H1 (cell line): Measurements from ENCODE around the gene CCDC137. TPM values are rescaled to one million over a fixed set of nuclear protein-coding genes. Genes with fewer than 3 reads are reported as not detected.

Source experiments
- CTCF ChIA-PET: fragments of 300-600 bp; sonication (Branson Sonifier 250); formaldehyde crosslinking; loops from one replicate; lab custom pipeline; 2021; ENCODE audit not compliant: partially characterized antibody; lab: Charles Lee
- POLR2A ChIA-PET: fragments of 300-600 bp; sonication (Branson Sonifier 250); formaldehyde crosslinking; loops from one replicate; lab custom pipeline; 2021; ENCODE audit warnings: inconsistent platforms; ENCODE audit not compliant: partially characterized antibody; lab: Charles Lee
- DNase-seq, 2 experiments: peaks; one replicate each; pipeline versions ENCODE4 v3.0.0 to v3.0.0-alpha.2; 2010 to 2022; ENCODE audit warnings: low spot score in 2 of 2, low read depth in 1 of 2, mixed read lengths in 1 of 2
- FAIRE-seq: peaks from 2 replicates; lab custom pipeline; 2011; peaks lifted over from hg19 to GRCh38; lab: Jason Lieb, UNC
- H2AFZ ChIP-seq: 2 replicates; pipeline ENCODE4 v1.8.1; 2012; ENCODE audit warnings: low read length, inconsistent platforms
- H2AK5ac ChIP-seq: 2 replicates; pipeline ENCODE4 v1.6.1; 2013; ENCODE audit warnings: low read depth, low read length
- H2BK120ac ChIP-seq: replicated peaks from 2 replicates; pipeline ENCODE3; 2013; ENCODE audit warnings: low read depth, low read length, inconsistent platforms
- H2BK12ac ChIP-seq: 2 replicates; pipeline ENCODE4 v1.6.1; 2013; ENCODE audit warnings: low read depth, low read length
- H2BK15ac ChIP-seq: 2 replicates; pipeline ENCODE4 v1.6.1; 2013; ENCODE audit warnings: low read length
- H2BK20ac ChIP-seq: 2 replicates; pipeline ENCODE4 v1.6.1; 2013; ENCODE audit warnings: low read length
- H2BK5ac ChIP-seq: 2 replicates; pipeline ENCODE4 v1.6.1; 2013; ENCODE audit warnings: low read depth, low read length
- H3K14ac ChIP-seq: 2 replicates; pipeline ENCODE4 v1.6.1; 2013; ENCODE audit warnings: inconsistent platforms; ENCODE audit not compliant: insufficient read length
- H3K18ac ChIP-seq: 2 replicates; pipeline ENCODE4 v1.6.1; 2013; ENCODE audit warnings: low read length; ENCODE audit errors: extremely low read depth
- H3K23ac ChIP-seq: 2 replicates; pipeline ENCODE4 v1.6.1; 2013; ENCODE audit warnings: inconsistent platforms; ENCODE audit not compliant: insufficient read length
- H3K23me2 ChIP-seq: 2 replicates; pipeline ENCODE4 v1.6.1; 2013; ENCODE audit warnings: low read depth, low read length
- H3K27ac ChIP-seq: 2 replicates; pipeline ENCODE4 v1.6.1; 2011; ENCODE audit warnings: low read depth, low read length, inconsistent platforms
- H3K27me3 ChIP-seq, 4 experiments: replicated peaks in 1 of 4; 1 replicate in 1 of 4; 2 replicates in 3 of 4; pipeline versions ENCODE4 v1.6.1 to v1.8.1; 2011 to 2013; ENCODE audit warnings: low read length in 3 of 4, mild to moderate bottlenecking in 3 of 4, inconsistent platforms in 2 of 4, mixed read lengths in 2 of 4, moderate library complexity in 1 of 4; ENCODE audit not compliant: control insufficient read depth in 3 of 4, insufficient read depth in 3 of 4; ENCODE audit errors: extremely low read depth in 1 of 4
- H3K36me3 ChIP-seq, 4 experiments: 2 replicates each; pipeline versions ENCODE4 v1.6.1 to v1.8.1; 2011 to 2013; ENCODE audit warnings: mild to moderate bottlenecking in 4 of 4, low read length in 3 of 4, moderate library complexity in 2 of 4, control low read depth in 1 of 4, inconsistent platforms in 1 of 4; ENCODE audit not compliant: insufficient read depth in 4 of 4, control insufficient read depth in 2 of 4
- H3K4ac ChIP-seq: replicated peaks from 2 replicates; pipeline ENCODE3; 2013; ENCODE audit warnings: low read length, low read depth, mixed read lengths, inconsistent platforms; ENCODE audit not compliant: insufficient read length
- H3K4me1 ChIP-seq, 4 experiments: replicated peaks in 1 of 4; 1 replicate in 1 of 4; 2 replicates in 3 of 4; pipeline versions ENCODE4 v1.6.1 to v1.8.1; 2011 to 2013; ENCODE audit warnings: low read length in 3 of 4, inconsistent platforms in 2 of 4, mixed read lengths in 1 of 4; ENCODE audit not compliant: insufficient read depth in 4 of 4, control insufficient read depth in 3 of 4
- H3K4me2 ChIP-seq, 2 experiments: 2 replicates each; pipeline versions ENCODE4 v1.6.1 to v1.8.1; 2011 to 2013; ENCODE audit warnings: low read depth in 2 of 2, low read length in 2 of 2, control low read depth in 1 of 2, inconsistent platforms in 1 of 2, mild to moderate bottlenecking in 1 of 2; ENCODE audit not compliant: insufficient read depth in 1 of 2
- H3K4me3 ChIP-seq, 4 experiments: fragments of 200-600, 300-600 bp in 1 of 4; sonication (generic), shearing (Covaris generic), sonication (Bioruptor Twin) in 1 of 4; 2 replicates each; pipeline versions ENCODE4 v1.5.1 to v1.8.1; 2011 to 2016; ENCODE audit warnings: low read length in 4 of 4, low read depth in 3 of 4, control low read depth in 2 of 4, inconsistent platforms in 2 of 4, mild to moderate bottlenecking in 2 of 4, mixed read lengths in 1 of 4, moderate library complexity in 1 of 4; ENCODE audit not compliant: insufficient read depth in 2 of 4; ENCODE audit errors: extremely low read depth in 1 of 4
- H3K56ac ChIP-seq: replicated peaks from 2 replicates; pipeline ENCODE3; 2013; ENCODE audit warnings: low read depth, mild to moderate bottlenecking, mixed read lengths, low read length, inconsistent platforms; ENCODE audit not compliant: insufficient read length
- H3K79me1 ChIP-seq: 2 replicates; pipeline ENCODE4 v1.6.1; 2013; ENCODE audit warnings: low read depth, low read length, control low read depth
- H3K79me2 ChIP-seq, 2 experiments: 2 replicates each; pipeline versions ENCODE4 v1.6.1 to v1.8.1; 2012 to 2013; ENCODE audit warnings: low read length in 2 of 2, mild to moderate bottlenecking in 2 of 2, inconsistent platforms in 1 of 2; ENCODE audit not compliant: insufficient read depth in 2 of 2, control insufficient read depth in 1 of 2
- H3K9ac ChIP-seq, 4 experiments: replicated peaks in 1 of 4; 1 replicate in 1 of 4; 2 replicates in 3 of 4; pipeline versions ENCODE4 v1.6.1 to v1.8.1; 2011 to 2013; ENCODE audit warnings: low read depth in 3 of 4, low read length in 3 of 4, control low read depth in 2 of 4, mild to moderate bottlenecking in 2 of 4, moderate library complexity in 2 of 4, inconsistent platforms in 1 of 4; ENCODE audit errors: extremely low read depth in 1 of 4
- H3K9me3 ChIP-seq, 2 experiments: 2 replicates each; pipeline versions ENCODE4 v1.6.1 to v1.8.1; 2012 to 2013; ENCODE audit warnings: mild to moderate bottlenecking in 2 of 2, moderate library complexity in 2 of 2, control low read depth in 1 of 2, inconsistent platforms in 1 of 2, low read depth in 1 of 2, low read length in 1 of 2, mixed read lengths in 1 of 2; ENCODE audit not compliant: insufficient read depth in 2 of 2
- H4K20me1 ChIP-seq, 2 experiments: replicated peaks in 1 of 2; 2 replicates each; pipeline versions ENCODE3 to v1.8.1; 2011 to 2013; ENCODE audit warnings: inconsistent platforms in 2 of 2, low read length in 2 of 2, mild to moderate bottlenecking in 1 of 2; ENCODE audit not compliant: insufficient read depth in 2 of 2, control insufficient read depth in 1 of 2
- H4K5ac ChIP-seq: 2 replicates; pipeline ENCODE4 v1.6.1; 2013; ENCODE audit warnings: low read length, low read depth, mixed read lengths, inconsistent platforms; ENCODE audit not compliant: insufficient read length
- H4K8ac ChIP-seq: 2 replicates; pipeline ENCODE4 v1.8.0; 2013; ENCODE audit warnings: mild to moderate bottlenecking, moderate library complexity, low read length, inconsistent platforms; ENCODE audit not compliant: insufficient read depth; ENCODE audit errors: extremely low read depth
- H4K91ac ChIP-seq: replicated peaks from 2 replicates; pipeline ENCODE3; 2013; ENCODE audit warnings: low read length, mixed read lengths, inconsistent platforms; ENCODE audit not compliant: insufficient read length
- JUND ChIP-seq: IDR thresholded peaks from 2 replicates; pipeline ENCODE4 v1.6.1; 2011; ENCODE audit warnings: mild to moderate bottlenecking, improper control_type of control experiment, low read length
- SP2 ChIP-seq: IDR thresholded peaks from 2 replicates; pipeline ENCODE4 v1.6.1; 2012; ENCODE audit warnings: mild to moderate bottlenecking, low read length, inconsistent platforms
- whole genome bisulfite sequencing, 2 experiments: shearing (Covaris generic) in 1 of 2; methylation state at CpG; one replicate each; pipeline versions ENCODE4 v1.1.6 to v1.1.7; 2013 to 2015; ENCODE audit warnings: low lambda C conversion rate in 2 of 2, mixed read lengths in 2 of 2, inconsistent platforms in 1 of 2, low coverage in 1 of 2, missing lambda C conversion rate in 1 of 2; ENCODE audit not compliant: insufficient replicate concordance in 2 of 2, insufficient coverage in 1 of 2, insufficient read length in 1 of 2; ENCODE audit errors: extremely low coverage in 1 of 2, missing lambda C conversion rate in 1 of 2; 5-methylcytosine and 5-hydroxymethylcytosine counted together
- polyA plus RNA-seq, 7 experiments: library from polyadenylated mRNA; depleted of rRNA in 3 of 7; stranded (reverse) in 5 of 7; unstranded in 2 of 7; fragments of >200 nt in 5 of 7; fragments of 200-250 nt in 2 of 7; gene quantifications; 1 replicate in 5 of 7; 2 replicates in 1 of 7; 4 replicates in 1 of 7; pipeline versions ENCODE4 v1.2.1 to v1.2.3, GENCODE V29; 2011 to 2013; ENCODE audit warnings: missing spikeins in 2 of 7, mixed read lengths in 2 of 7
- total RNA-seq: library from RNA; stranded (reverse); fragmentation: NEBNext Ultra II Directional; extraction: Animal tissue kit (Norgen Biotek cat#: 25700); gene quantifications from 2 replicates; pipeline ENCODE4 v1.2.1, GENCODE V29; 2021

CCDC137 gene
- total and polyA plus RNA-seq, 2 of the 8 experiments (the other 6 are each of a cell fraction or from before 2014, with no cell fraction given), result 17.6 to 38.6 TPM

GRCh38 chr17:81659038-81659437 lies 7.5 kb upstream of the CCDC137 start:
- no peaks in the 10 kb centered on the region for H3K9me3 ChIP-seq
- H2BK12ac ChIP-seq, result no peak overlapping the region
- no peaks in the 10 kb centered on the region for H4K20me1 ChIP-seq
- no peak overlapping the region for H4K5ac ChIP-seq
- no peaks in the 10 kb centered on the region for H3K27me3 ChIP-seq
- H2AK5ac ChIP-seq, result no peak overlapping the region
- no peak overlapping the region for H3K4ac ChIP-seq
- H2BK15ac ChIP-seq, result no peak overlapping the region
- H3K23me2 ChIP-seq, result no peaks in the 10 kb centered on the region
- no peak overlapping the region for H2AFZ ChIP-seq
- ChIA-PET POLR2A (interaction anchor here (0.9 to 2.1 kb wide), 2 partner anchors 11 to 15 kb away, joined by 3 to 8 read pairs; no protein-coding TSS in a partner anchor), CTCF (interaction anchor here (1.6 kb wide), 1 partner anchor 12 kb away, joined by 4 read pairs; no protein-coding TSS in a partner anchor)
- H2BK120ac ChIP-seq, result no peak overlapping the region
- no peaks in the 10 kb centered on the region; a peak in 1 of 7 replicates for H3K4me1 ChIP-seq
- no peak overlapping the region for H2BK5ac ChIP-seq
- no peak overlapping the region for H3K4me3 ChIP-seq
- H3K18ac ChIP-seq, result no peak overlapping the region
- TF ChIP-seq JUND (no peak), SP2 (no peak)
- no peak overlapping the region for H3K27ac ChIP-seq
- no peaks in the 10 kb centered on the region for H3K79me1 ChIP-seq
- H3K79me2 ChIP-seq, result no peaks in the 10 kb centered on the region
- no peak overlapping the region for H4K91ac ChIP-seq
- FAIRE-seq, result no peak
- H4K8ac ChIP-seq, result no peak overlapping the region
- H3K56ac ChIP-seq, result no peak overlapping the region
- H3K9ac ChIP-seq, result no peak overlapping the region
- WGBS, 2 experiments, result 81% methylated on average over 5 of the region's 5 CpGs; no CpG with 5 or more reads in 1 of the 2 experiments
- no peak overlapping the region for H3K14ac ChIP-seq
- H3K23ac ChIP-seq, result no peak overlapping the region
- no peak overlapping the region for H3K4me2 ChIP-seq
- H3K36me3 ChIP-seq, result no peaks in the 10 kb centered on the region
- DNase-seq, result no peak
- no peak overlapping the region for H2BK20ac ChIP-seq
